Panc1 (cell line): ENCODE data around the gene TPGS2. TPM values are rescaled to one million over a fixed set of nuclear protein-coding genes. Genes with fewer than 3 reads are reported as not detected.

Experiments
- ATAC-seq: fragments of 200-7000 bp; cut with Tn5 transposase; 2 replicates; pipeline ENCODE4 v1.9.1; 2020; ENCODE audit warnings: mild to moderate bottlenecking, moderate library complexity
- BruUV-seq: library from RNA; stranded (reverse); fragments of 400-500 nt; replicated peaks from 2 replicates; lab custom pipeline; 2021; lab: Mats Ljungman, UMichigan
- CTCF ChIA-PET: fragments of 300-600 bp; sonication (Branson Sonifier 250); formaldehyde crosslinking; loops from one replicate; lab custom pipeline; 2022; ENCODE audit warnings: antibody characterized with exemption; lab: Charles Lee
- POLR2A ChIA-PET: fragments of 300-600 bp; sonication (Branson Sonifier 250); formaldehyde crosslinking; loops from one replicate; lab custom pipeline; 2022; ENCODE audit warnings: antibody characterized with exemption; lab: Charles Lee
- DNase-seq: peaks from one replicate; pipeline ENCODE4 v3.0.0-alpha.2; 2010; ENCODE audit warnings: low read depth, low spot score
- H3K27ac ChIP-seq: 2 replicates; pipeline ENCODE4 v1.5.1; 2011; ENCODE audit warnings: mild to moderate bottlenecking, low read length, inconsistent platforms
- H3K27me3 ChIP-seq: fragments of 200-500 bp; sonication (Bioruptor generic); 2 replicates; pipeline ENCODE4 v1.6.0; 2014; ENCODE audit warnings: low read length, inconsistent platforms; ENCODE audit not compliant: control insufficient read depth, insufficient read depth
- H3K36me3 ChIP-seq: fragments of 200-500 bp; sonication (Bioruptor generic); 2 replicates; pipeline ENCODE4 v1.5.1; 2014; ENCODE audit warnings: inconsistent platforms, mild to moderate bottlenecking, low read length, moderate library complexity; ENCODE audit not compliant: control insufficient read depth, insufficient read depth
- H3K4me1 ChIP-seq: 2 replicates; pipeline ENCODE4 v1.5.1; 2011; ENCODE audit warnings: inconsistent platforms, mild to moderate bottlenecking, low read length, moderate library complexity; ENCODE audit not compliant: control insufficient read depth, insufficient read depth
- H3K4me3 ChIP-seq, 2 experiments: 2 replicates each; pipeline ENCODE4 v1.5.1; 2011 to 2012; ENCODE audit warnings: low read depth in 2 of 2, low read length in 2 of 2, mild to moderate bottlenecking in 2 of 2, inconsistent platforms in 1 of 2, moderate library complexity in 1 of 2
- H3K9me3 ChIP-seq: fragments of 200-500 bp; sonication (Bioruptor generic); 2 replicates; pipeline ENCODE4 v1.5.1; 2014; ENCODE audit warnings: low read depth, mild to moderate bottlenecking, inconsistent platforms, low read length, moderate library complexity; ENCODE audit not compliant: control insufficient read depth, insufficient read depth
- POLR2AphosphoS5 ChIP-seq: IDR thresholded peaks from 2 replicates; pipeline ENCODE4 v1.6.1; 2012; ENCODE audit warnings: mild to moderate bottlenecking, low read depth, low read length, moderate library complexity
- REST ChIP-seq, 2 experiments: IDR thresholded peaks; 2 replicates each; pipeline ENCODE4 v1.6.1; 2011 to 2012; ENCODE audit warnings: low read depth in 2 of 2, control low read depth in 1 of 2, low read length in 1 of 2, mild to moderate bottlenecking in 1 of 2, moderate library complexity in 1 of 2; ENCODE audit not compliant: insufficient read depth in 1 of 2
- SIN3A ChIP-seq: IDR thresholded peaks from 2 replicates; pipeline ENCODE4 v1.6.1; 2012; ENCODE audit warnings: low read depth, mild to moderate bottlenecking, low read length, moderate library complexity, borderline replicate concordance; ENCODE audit not compliant: insufficient read depth
- TCF7L2 ChIP-seq: IDR thresholded peaks from 2 replicates; pipeline ENCODE4 v1.6.1; 2011; ENCODE audit warnings: mild to moderate bottlenecking, low read depth, low read length, inconsistent platforms
- in situ Hi-C: cut with HindIII; loops from 2 replicates; pipeline ENCODE4 v1.10.0; 2016; ENCODE audit warnings: low sequenced_read_pairs, low pct_unique_long_range_greater_than_20kb
- intact Hi-C: fragments of 100-400 bp; cut with micrococcal nuclease; formaldehyde crosslinking; loops from one replicate; pipeline ENCODE4 v1.10.0; 2022; ENCODE audit not compliant: unreplicated experiment
- total RNA-seq: library from RNA; stranded (reverse); gene quantifications from one replicate; pipeline ENCODE4 v1.2.1, GENCODE V29; 2021; ENCODE audit not compliant: unreplicated experiment
- TF ChIP-seq, protein P1 (sequence below): fragments of 450-650 bp; IDR thresholded peaks from 2 replicates; pipeline ENCODE4 v1.5.1; 2017; ENCODE audit warnings: mild to moderate bottlenecking

The TPGS2 gene
- total RNA-seq, 1 experiment from 2014 or later: 98.7 TPM

DNA sequence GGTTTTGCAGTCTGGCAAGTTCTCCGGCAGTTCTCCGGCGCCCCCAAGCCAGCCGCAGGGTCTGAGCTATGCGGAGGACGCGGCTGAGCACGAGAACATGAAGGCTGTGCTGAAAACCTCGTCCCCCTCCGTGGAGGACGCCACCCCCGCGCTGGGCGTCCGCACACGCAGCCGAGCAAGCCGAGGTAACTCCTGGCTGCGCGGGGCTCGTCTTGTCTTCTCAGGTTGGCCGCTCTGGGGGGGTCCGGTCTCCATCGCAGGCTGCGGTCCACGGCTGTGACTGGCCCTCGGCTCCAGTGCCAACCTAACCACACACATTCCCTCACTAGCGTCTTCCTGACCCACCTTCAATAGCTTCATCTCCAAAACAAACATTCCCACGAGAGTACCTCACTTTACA lies 68.2 kb downstream of the TPGS2 start:
- ChIA-PET CTCF (no interaction called here), POLR2A (no interaction called here)
- no peaks in the 10 kb centered on the region for H3K9me3 ChIP-seq
- H3K4me3 ChIP-seq: no peak overlapping the region
- no peaks in the 10 kb centered on the region for H3K36me3 ChIP-seq
- no peaks in the 10 kb centered on the region for H3K4me1 ChIP-seq
- TF ChIP-seq TCF7L2: no peak
- TF ChIP-seq REST (IDR thresholded peaks at IDR 0.05; ENCODE audit: insufficient read depth in 1 of 2, low read depth in 2 of 2, low read length in 1 of 2): no peak
- TF ChIP-seq POLR2AphosphoS5: no peak
- no peak for TF ChIP-seq SIN3A
- TF ChIP-seq, protein P1, sequence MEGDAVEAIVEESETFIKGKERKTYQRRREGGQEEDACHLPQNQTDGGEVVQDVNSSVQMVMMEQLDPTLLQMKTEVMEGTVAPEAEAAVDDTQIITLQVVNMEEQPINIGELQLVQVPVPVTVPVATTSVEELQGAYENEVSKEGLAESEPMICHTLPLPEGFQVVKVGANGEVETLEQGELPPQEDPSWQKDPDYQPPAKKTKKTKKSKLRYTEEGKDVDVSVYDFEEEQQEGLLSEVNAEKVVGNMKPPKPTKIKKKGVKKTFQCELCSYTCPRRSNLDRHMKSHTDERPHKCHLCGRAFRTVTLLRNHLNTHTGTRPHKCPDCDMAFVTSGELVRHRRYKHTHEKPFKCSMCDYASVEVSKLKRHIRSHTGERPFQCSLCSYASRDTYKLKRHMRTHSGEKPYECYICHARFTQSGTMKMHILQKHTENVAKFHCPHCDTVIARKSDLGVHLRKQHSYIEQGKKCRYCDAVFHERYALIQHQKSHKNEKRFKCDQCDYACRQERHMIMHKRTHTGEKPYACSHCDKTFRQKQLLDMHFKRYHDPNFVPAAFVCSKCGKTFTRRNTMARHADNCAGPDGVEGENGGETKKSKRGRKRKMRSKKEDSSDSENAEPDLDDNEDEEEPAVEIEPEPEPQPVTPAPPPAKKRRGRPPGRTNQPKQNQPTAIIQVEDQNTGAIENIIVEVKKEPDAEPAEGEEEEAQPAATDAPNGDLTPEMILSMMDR: no peak
- no peaks in the 10 kb centered on the region for H3K27me3 ChIP-seq
- ATAC-seq (no peak), DNase-seq (no peak)
- in situ Hi-C loops (no loop called here), intact Hi-C loops (no loop called here)
- H3K27ac ChIP-seq: no peak overlapping the region
- no TSS peak for BruUV-seq

DNA sequence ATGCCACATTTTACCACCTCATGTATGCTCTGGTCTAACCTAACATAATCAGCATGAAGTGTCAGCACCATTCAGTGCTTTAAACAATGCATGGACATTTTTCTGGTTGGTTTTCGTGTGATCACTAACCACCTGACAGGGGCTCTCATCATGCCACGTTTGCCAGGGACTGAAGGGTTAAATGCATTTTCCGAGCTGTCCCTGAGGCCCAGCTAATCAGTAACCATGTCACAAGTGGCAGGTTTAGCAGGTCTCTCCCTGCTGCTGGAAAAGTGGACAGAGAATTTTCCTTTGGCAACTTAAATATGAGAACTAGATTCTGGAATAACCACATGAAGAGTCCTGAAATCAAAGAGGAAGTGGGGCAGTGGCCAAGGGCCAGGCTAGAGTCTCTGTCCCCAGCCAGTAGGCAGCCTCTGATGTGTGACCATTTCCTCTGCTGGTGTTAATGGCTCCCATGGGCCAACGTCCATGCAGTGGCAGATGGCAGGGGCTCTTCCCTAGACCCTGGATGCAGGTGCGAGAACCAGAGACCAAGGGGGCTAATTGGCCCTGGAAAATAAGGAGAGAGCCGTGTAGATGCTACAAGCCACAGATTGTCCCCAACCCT lies 69.5 kb downstream of the TPGS2 start:
- ChIA-PET POLR2A (no interaction called here), CTCF (no interaction called here)
- DNase-seq (no peak), ATAC-seq (no peak)
- no peaks in the 10 kb centered on the region for H3K36me3 ChIP-seq
- no peak overlapping the region for H3K27ac ChIP-seq
- H3K4me1 ChIP-seq: no peaks in the 10 kb centered on the region
- intact Hi-C loops (no loop called here), in situ Hi-C loops (no loop called here)
- H3K27me3 ChIP-seq: no peaks in the 10 kb centered on the region
- no TSS peak for BruUV-seq
- H3K4me3 ChIP-seq: no peak overlapping the region
- no peaks in the 10 kb centered on the region for H3K9me3 ChIP-seq
- TF ChIP-seq TCF7L2 (no peak), REST (IDR thresholded peaks at IDR 0.05; ENCODE audit: insufficient read depth in 1 of 2, low read depth in 2 of 2, low read length in 1 of 2) (no peak), SIN3A (no peak), POLR2AphosphoS5 (no peak)
- TF ChIP-seq, protein P1: no peak
